HuH-7 (cell line): ENCODE data around the gene HAO2.

Experiments used
- DNase-seq: peaks from one replicate; pipeline ENCODE4 v3.0.0; 2011; ENCODE audit warnings: low spot score

The HAO2 gene

DNA sequence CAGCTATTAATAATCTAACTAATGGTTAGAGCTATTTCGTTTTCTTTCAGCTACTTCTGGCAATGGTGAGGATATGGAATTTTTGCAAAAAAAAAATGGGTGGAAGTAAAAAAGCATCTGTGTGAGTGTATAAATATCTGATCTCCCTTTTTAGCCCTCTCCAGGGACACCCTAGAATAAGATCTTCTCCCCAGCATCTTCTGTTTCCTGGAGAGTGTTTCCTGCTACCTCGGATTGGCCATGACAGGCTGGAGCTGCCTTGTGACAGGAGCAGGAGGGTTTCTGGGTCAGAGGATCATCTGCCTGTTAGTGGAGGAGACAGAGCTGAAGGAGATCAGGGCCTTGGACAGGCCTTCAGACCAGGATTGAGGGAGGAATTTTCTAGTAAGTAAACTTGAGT lies 70.2 kb downstream of the HAO2 start:
- no peak for DNase-seq

DNA sequence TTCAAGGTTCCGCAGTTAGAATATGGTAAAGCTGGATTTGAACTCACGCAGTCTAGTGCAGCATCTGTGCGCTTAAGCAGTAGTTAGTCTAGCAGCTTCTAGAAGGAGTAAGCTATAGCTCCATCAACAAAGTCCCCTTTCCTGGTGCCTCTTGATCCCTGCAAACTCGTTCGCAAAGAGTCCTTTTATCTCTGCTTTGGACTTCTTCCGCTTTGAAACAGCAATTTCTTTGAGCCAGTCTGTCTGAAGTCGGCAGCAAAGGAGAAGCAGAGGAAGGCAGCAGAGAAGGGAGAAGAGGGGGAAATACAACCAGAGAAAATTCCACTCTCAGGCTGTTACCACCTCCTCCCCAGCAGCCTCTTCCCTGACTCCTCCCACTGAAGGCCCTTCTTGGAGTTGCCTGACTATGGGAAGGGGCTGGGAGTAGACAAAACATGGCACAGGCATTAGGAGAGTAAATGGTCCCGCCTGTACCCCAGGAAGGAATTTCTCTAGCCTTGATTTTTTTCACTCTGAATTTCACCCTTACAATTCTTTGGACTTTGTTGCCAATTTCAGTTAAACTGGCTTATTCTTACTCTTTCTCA lies 72.2 kb downstream of the HAO2 start:
- no peak for DNase-seq

DNA sequence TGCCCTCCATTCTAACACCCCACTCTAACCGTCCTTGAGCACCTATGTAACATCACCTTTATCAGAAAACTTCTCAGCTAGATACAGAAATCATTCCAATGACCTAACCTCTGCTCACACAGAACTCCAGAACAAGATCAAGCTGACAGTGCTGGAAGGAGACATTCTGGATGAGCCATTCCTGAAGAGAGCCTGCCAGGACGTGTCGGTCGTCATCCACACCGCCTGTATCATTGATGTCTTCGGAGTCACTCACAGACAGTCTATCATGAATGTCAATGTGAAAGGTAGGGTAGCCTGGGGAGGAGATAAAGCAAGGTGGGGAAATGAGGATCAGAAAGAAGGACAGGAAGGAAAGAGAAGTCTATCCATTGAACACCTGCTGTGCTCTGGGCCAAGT lies 74.2 kb downstream of the HAO2 start:
- DNase-seq, result no peak
